K562 (cell line): ENCODE results near the gene S100A6. TPM values are rescaled to one million over a fixed set of nuclear protein-coding genes. Genes with fewer than 3 reads are reported as not detected.
A peak's percentile ranks its signal among the peaks of the same experiment; 100 is the strongest.

Experiments used
- CBX2 ChIP-seq: fragments of 200-600 bp; sonication (generic); IDR thresholded peaks from one replicate; pipeline ENCODE4 v1.6.1; 2012; ENCODE audit warnings: mild to moderate bottlenecking, low read length, inconsistent platforms; ENCODE audit not compliant: insufficient read depth, poor library complexity, severe bottlenecking
- EGR1 ChIP-seq: fragments of 450-650 bp; conservative IDR thresholded peaks from 2 replicates; pipeline ENCODE4 v1.6.1; 2017; ENCODE audit warnings: mild to moderate bottlenecking
- NCOA1 ChIP-seq: fragments of 450-650 bp; IDR thresholded peaks from 2 replicates; pipeline ENCODE4 v1.6.1; 2016; ENCODE audit warnings: low read depth
- SLC30A9 ChIP-seq: fragments of 250-450 bp; sonication (Bioruptor Pico); IDR thresholded peaks from 2 replicates; pipeline ENCODE4 v1.8.0; 2022; ENCODE audit warnings: mild to moderate bottlenecking, moderate library complexity
- SMAD2 ChIP-seq: fragments of 150-350 bp; IDR thresholded peaks from 2 replicates; pipeline ENCODE4 v1.6.1; 2014; ENCODE audit warnings: low read depth, mild to moderate bottlenecking, low read length
- ZNF695 ChIP-seq: fragments of 450-650 bp; formaldehyde crosslinking; IDR thresholded peaks from 2 replicates; pipeline ENCODE4 v1.4.0; 2020; ENCODE audit warnings: mild to moderate bottlenecking, moderate library complexity
- polyA plus RNA-seq, 8 experiments: library from polyadenylated mRNA; depleted of rRNA in 4 of 8; stranded (reverse) in 5 of 8; unstranded in 3 of 8; fragments of >200 nt; fragmentation: Nextera tagmentation in 2 of 8; fragmentation: Illumina TruSeq in 1 of 8; extraction: Ambion mirVana in 2 of 8; extraction: Trizol in 1 of 8; gene quantifications; 2 replicates each; pipeline versions ENCODE4 v1.2.1 to v1.2.3, GENCODE V29; 2011 to 2014; ENCODE audit warnings: inconsistent platforms in 1 of 8, missing spikeins in 1 of 8
- total RNA-seq, 7 experiments: library from RNA; depleted of rRNA in 6 of 7; stranded (reverse); fragments of >200 nt in 6 of 7; fragmentation: Illumina TruSeq in 2 of 7; extraction: Trizol in 2 of 7; gene quantifications; 2 replicates each; pipeline versions ENCODE4 v1.2.1 to v1.2.3, GENCODE V29; 2011 to 2021; ENCODE audit warnings: low replicate concordance in 1 of 7
- TF ChIP-seq, protein P1 (sequence below): sonication (generic); formaldehyde crosslinking; IDR thresholded peaks from 2 replicates; pipeline ENCODE4 v1.5.0; 2020; ENCODE audit warnings: missing genetic modification reagents
- TF ChIP-seq, protein P2 (sequence below): fragments of 200-800 bp; sonication (Bioruptor generic); IDR thresholded peaks from 2 replicates; pipeline ENCODE4 v1.6.1; 2017; ENCODE audit warnings: missing genetic modification characterization, missing compliant biosample characterization

Gene S100A6
- total and polyA plus RNA-seq, 9 of the 15 experiments (the other 6 are each of a cell fraction or from before 2014, with no cell fraction given) = 9.8 to 66.5 (median 23.2) TPM

- TF ChIP-seq SMAD2 (no peak), EGR1 (no peak), NCOA1 (no peak), SLC30A9 (no peak), ZNF695 (CRISPR knock-in tag) (no peak), CBX2 (no peak)
- TF ChIP-seq, protein P1, sequence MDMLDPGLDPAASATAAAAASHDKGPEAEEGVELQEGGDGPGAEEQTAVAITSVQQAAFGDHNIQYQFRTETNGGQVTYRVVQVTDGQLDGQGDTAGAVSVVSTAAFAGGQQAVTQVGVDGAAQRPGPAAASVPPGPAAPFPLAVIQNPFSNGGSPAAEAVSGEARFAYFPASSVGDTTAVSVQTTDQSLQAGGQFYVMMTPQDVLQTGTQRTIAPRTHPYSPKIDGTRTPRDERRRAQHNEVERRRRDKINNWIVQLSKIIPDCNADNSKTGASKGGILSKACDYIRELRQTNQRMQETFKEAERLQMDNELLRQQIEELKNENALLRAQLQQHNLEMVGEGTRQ = peak; percentile 50
- TF ChIP-seq, protein P2, sequence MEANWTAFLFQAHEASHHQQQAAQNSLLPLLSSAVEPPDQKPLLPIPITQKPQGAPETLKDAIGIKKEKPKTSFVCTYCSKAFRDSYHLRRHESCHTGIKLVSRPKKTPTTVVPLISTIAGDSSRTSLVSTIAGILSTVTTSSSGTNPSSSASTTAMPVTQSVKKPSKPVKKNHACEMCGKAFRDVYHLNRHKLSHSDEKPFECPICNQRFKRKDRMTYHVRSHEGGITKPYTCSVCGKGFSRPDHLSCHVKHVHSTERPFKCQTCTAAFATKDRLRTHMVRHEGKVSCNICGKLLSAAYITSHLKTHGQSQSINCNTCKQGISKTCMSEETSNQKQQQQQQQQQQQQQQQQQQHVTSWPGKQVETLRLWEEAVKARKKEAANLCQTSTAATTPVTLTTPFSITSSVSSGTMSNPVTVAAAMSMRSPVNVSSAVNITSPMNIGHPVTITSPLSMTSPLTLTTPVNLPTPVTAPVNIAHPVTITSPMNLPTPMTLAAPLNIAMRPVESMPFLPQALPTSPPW (CRISPR knock-in tag) = no peak
Measured at GRCh38 chr1:153510984-153511410, 24.8 kb downstream of the S100A6 start (continued).
